Ramos (cell line): Measurements from ENCODE around the gene CSNK2A1.
"Not testable (repeated sequence)": the region's sequence is repeated elsewhere in the genome, so short reads cannot be mapped to it uniquely, and the experiment has no call there.

Experiments
- in situ Hi-C: fragments of 300-500 bp; cut with MboI; formaldehyde crosslinking; loops from one replicate; pipeline ENCODE4 v1.14.3; 2022; ENCODE audit warnings: low sequenced_read_pairs; ENCODE audit not compliant: unreplicated experiment

CSNK2A1 gene

DNA sequence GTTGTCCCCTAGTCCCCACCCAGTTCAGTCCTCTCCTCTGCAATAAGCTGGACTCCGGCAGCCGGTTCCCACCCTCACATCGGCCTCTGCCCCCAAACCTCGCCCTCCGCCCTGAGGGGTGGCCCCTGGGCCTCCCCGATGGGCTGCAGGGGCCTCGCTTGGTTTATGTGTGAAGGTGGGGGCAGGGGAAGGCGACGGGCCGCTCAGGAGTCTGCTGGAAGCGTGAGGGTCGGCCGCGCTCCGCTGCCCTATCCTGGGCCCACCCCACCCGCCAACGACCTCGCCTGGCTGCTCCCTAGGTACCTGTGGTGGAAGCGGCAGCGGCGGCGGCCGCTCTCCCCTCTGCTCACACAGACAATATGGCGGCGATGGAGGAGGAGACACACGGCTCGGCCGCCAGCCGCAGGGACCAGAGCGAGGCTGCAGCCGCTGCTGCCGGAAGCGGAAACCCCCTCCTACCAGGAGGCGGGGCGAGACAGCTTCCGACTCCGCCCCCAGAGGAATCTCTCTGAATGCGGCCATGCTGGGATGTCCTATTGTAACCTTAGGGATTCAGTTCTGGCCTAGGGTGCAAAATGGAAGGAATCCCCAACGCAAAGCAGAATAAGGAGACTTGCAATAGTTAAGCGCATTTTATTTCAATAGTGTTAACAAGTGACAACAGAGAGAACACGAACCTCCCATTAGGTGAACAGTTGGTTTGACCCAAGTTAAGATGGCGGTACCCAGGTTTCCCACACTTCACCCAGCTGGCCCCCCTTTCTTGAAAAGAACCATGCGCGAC, at the start of gene CSNK2A1:
CSNK2A1 (minus strand) TSS at position 422 of the 784 bp plus-strand sequence. CDS start 35,239 bp downstream, outside the sequence.
- in situ Hi-C loops: no loop called here

DNA sequence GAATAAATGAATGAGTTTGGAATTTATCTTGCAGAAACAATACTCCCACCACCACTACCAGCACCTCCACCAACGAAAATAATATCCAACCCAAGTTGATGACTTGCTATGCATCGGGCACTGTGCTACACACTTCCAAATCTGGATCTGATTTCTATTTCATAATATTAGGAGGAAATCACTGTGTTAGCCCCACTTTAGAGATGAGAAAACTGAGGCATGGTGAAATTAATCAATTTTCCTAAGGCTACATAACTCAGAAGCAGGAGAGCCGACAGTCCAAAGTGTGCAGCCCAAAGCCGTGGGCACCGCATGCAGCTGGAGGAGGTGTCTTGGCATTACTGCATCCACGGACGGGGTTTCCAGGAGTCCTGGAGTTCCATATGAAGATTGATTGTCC, 48.9 kb upstream of the CSNK2A1 start:
- in situ Hi-C loops: no loop called here

DNA sequence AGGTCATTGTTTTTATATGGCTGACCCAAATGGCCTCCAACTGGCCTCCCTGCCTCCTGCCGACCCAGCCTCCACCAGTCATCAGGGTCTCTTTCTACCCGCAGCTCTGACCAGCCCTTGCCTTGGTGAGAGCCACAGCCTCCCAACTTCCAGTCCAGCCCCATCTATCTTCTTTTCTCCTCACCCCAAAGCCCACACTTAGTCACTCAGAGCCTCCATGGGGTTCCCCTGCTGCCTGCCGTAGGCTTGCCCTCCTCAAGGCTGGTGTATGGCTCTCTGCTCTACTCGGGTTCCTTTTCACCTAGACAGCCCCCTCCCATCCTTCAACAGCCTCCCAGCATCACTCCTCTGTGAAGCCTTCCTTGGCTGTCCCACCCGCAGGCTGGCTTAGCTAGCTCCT, 48.4 kb upstream of the CSNK2A1 start:
- in situ Hi-C loops: no loop called here

DNA sequence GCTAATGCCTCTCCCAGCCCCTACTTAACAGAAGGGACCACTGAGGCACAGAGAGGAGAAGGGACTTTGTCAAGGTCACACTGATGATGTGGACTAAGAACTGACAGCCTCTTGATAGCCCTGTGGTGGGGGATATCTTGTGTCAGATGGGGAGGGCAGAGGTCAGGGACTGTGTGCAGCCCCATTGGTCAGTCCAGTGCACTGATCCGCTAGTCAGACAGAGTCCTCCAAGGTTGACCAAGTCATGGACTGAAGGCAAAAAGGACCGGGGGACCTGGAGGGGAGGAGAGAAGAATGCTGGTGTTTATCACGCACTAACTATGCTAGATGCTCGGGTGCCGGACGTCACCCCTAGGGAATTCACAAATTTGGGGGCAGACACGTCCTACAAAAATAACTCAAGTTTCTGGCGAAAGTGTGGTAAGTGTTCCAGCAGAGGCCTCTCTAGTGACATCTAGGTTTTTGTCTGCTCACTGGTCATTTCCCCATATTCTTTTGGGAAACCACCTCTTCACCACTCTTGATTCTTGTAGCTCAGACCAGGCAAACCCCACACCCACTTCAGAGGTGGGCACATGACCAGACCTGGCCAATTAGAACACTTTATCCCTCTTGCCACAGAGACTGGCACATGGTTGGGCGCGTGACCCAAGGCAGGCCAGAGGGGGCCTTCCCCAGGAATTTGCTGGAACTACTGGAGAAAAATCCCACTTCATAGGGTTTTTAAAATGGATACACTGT, 45.5 kb upstream of the CSNK2A1 start:
- in situ Hi-C loops: no loop called here

DNA sequence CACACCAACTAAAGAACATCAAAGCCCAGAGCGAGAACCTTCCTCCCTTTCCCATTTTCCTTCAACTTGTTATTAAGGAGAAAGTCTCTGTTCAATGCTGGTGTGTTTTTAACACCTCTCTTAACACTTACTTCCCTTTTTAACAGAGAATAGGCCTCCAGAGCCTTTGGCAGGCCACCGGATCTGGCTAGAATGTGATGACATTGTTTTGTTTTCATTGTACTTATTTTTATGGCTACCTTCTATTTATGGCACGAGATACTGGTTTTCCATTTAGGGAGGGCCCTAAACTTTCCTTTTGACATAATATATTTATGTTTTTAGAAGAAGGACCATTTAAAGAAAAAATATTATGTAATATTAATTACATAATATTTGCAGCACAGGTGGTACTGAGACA, 44.9 kb upstream of the CSNK2A1 start:
- in situ Hi-C loops: no loop called here

DNA sequence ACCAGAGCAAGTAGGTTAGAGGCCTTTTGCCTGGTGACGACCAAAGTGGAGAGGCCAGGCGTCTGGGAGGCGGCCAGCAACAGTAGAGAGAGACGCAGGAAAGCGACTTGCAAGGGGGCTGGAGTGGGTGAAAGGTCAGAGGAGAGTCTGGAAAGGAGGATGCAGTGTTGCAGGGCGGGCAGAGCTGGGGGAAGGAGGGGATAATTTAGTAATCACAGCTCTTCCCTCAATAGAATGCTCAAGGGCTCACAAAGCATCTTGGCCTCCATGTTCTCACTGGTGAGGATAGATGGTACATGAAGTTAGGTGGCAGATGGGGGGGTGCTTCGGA, 41.3 kb upstream of the CSNK2A1 start:
- in situ Hi-C loops: no loop called here

DNA sequence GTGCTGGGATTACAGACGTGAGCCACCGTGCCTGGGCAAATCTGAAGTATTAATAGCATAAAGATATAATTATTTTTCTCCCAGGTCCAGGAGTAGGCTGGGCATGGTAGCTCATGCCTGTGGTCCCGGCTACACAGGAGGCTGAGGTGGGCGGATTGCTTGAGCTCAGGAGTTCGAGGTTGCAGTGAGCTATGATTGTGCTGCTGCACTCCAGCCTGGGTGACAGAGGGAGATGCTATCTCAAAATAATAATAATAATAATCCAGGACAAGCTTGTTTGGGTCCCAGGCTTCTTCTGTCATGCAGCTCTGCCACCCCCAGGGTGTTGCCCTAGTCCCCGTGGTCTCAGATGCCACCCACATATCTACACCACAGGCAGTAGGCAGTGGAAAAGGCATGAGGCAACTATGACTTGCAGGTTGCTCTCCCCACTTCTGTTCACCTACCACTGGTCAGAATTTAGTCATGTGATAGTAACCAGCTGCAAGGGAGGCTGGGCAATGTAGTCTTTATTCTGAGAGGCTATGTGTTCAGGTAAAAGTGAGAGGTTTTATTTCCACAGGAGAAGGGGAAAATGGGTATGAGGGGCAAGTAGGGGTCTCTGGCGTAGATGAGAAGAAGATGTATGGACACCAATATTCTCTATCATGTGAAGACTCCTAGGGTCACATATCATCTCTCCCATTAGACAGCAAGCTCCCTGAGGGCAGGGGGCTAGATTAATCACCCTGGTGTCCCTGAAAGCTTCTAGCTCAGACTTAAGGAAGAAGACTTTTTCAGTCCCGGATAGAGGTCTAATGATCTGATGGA, 40.8 kb upstream of the CSNK2A1 start:
- in situ Hi-C loops: no loop called here

DNA sequence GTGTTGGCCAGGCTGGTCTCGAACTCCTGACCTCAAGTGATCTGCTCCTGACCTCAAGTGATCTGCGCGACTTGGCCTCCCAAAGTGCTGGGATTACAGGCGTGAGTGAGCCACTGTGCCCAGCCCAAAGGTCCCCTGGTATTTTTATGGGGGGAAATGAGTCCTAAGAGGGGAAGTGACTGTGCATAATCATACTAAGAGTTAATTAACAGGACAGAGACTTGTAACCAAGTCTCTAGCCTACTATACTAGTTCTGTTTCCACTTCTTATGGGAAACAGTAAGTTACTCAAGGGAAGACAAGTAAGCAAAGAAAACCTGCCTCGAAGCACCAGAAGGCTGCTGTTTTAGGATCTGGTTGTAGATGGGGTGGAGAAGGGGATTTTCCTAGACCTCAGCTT, 38.6 kb upstream of the CSNK2A1 start:
- in situ Hi-C loops: no loop called here

DNA sequence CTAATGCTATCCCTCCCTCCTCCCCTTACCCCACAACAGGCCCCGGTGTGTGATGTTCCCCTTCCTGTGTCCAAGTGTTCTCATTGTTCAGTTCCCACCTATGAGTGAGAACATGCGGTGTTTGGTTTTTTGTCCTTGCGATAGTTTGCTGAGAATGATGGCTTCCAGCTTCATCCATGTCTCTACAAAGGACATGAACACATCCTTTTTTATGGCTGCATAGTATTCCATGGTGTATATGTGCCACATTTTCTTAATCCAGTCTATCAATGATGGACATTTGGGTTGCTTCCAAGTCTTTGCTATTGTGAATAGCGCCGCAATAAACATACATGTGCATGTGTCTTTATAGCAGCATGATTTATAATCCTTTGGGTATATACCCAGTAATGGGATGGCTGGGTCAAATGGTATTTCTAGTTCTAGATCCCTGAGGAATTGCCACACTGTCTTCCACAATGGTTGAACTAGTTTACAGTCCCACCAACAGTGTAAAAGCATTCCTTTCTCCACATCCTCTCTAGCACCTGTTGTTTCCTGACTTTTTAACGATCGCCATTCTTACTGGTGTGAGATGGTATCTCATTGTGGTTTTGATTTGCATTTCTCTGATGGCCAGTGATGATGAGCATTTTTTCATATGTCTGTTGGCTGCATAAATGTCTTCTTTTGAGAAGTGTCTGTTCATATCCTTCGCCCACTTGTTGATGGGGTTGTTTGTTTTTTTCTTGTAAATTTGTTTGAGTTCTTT, 35.5 kb upstream of the CSNK2A1 start:
- in situ Hi-C loops: not testable (repeated sequence)

DNA sequence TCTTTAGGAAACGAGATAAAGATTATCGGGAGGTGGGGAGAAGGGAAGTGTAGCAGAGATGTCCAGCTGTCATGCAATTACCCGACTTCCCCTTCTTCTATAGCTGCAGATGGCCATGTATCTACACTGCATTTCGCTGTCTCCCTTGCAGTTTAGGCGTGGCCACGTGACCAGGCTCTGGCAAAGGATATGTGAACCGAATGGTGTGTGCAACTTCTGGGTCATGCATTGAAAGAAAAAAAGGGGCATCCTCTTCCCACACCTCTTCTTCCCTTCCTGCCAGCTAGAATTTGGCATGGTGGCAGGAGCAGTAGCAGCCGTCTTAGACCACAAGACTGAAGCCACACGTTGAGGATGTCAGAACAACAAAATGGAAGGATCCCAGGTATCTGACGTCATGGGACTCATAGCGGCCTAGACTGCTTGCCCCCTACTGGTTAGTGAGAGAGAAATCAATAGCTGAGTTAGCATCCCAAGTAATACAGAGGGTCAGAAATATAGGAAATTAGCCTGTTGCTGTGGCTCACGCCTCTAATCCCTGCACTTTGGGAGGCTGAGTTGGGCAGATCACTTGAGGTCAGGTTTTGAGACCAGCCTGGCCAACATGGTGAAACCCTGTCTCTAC, 33.7 kb upstream of the CSNK2A1 start:
- in situ Hi-C loops: no loop called here

DNA sequence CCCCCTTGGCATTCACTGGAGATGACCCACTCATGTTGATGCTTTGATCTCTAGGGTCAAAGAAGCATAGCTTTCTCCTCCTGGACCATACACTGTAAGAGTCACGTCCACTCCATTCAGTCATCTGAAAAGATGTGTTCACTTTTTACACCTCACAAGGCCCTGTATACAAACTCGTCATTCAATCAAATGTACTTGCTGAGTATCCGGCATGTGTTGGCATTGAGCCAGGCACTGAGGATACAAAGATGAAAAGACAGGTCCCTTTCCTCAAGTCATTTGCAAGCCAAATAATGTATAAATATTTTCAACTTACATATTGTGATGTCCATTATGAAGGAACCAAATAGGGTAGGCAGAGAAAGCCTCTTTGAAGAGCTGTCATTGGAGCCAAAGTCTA, 32.6 kb upstream of the CSNK2A1 start:
- in situ Hi-C loops: no loop called here

DNA sequence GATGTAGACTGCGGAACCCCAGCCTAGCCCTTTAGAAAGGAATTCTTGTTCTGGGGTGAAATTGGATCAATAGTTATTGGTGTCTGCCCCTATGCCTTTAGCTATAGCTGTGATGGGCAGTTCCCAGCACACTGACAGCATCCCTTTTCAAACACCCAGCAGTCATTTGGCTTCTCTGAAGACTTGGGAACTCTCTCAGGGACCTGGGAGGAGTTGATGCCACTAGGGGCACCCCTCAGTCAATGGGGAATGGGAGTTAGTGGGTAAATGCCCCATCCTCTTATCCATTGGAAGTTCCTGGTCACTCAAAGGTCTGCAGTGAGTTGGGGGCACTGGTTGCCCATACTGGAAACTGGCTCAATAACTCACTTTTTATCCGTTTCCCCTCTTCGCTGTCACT, 31.6 kb upstream of the CSNK2A1 start:
- in situ Hi-C loops: no loop called here

DNA sequence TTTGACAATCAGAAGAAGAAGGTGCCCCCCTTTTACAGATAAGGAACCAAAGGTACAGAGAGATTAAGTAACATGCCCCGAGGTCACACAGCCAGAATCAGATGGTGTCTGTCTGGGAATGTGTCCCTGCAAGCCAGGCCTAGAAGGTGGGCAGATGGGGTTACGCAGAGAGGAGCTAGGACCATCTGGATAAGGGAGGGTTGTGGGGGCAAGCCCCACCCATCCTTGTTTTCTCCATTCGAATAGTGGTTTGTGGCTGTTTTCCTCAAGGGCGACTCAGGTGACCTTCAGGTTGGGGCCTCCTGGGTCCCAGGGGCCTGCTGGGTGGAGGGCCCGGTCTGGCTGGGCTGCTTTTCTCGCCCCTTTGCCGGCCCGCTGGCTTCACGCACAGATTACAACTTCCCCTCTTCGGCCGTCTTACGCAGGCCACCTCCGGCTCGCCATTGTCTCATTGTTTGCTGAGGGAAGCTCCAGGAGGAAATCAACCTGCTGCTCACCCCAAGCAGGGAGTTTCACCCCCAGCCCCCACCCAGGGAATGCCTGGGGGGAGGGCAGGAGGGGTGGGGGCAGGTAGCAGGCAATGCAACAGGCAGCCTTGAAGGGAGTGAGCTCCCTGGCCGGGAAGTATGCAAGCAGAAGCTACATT, 30.8 kb upstream of the CSNK2A1 start:
- in situ Hi-C loops: loop anchor here (25.0 kb wide), 1 partner anchor 163 kb away; no protein-coding TSS in a partner anchor

DNA sequence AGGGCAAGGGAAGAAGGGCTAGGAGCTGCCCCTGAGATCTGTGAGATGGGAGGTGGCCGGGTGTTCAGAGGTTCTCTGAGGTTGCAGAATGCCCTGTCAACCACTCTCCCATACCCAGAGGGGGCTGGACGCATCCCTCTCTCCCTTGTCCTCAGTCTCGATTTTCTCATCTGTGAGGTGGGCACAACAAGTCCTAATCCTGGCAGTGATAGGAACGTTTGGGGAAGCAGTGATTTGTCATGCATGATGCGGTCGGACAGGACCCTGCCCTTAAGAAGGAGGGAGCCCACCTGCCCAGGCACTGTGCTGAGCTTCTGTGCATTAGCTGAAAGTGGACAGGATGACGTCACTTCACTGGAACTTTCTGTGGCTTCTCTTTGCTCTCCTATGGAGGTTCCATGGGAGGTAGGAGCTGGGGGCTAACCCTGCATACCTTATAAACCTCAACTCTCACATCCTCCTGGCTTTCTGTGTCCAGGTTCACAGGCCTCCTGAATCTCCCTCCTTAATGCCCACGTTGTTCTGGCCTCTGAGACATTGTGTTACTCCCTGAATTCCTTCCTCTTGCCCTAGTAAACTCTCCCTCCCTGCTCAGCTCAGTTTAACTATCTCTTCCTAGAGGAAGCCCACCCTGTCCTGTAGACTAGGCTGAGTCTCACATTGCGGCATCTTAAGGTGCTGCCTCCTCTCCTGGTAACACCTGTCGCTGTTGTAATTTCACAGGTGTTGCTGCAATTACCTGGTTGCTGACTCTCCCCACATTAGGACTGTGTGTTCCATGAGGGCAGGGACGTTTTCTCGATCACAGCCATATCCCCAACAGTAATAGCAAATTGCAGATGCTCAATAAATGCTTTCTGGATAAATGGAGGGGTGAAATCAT, 30.1 kb upstream of the CSNK2A1 start:
- in situ Hi-C loops: loop anchor here (25.0 kb wide), 1 partner anchor 164 kb away; no protein-coding TSS in a partner anchor

DNA sequence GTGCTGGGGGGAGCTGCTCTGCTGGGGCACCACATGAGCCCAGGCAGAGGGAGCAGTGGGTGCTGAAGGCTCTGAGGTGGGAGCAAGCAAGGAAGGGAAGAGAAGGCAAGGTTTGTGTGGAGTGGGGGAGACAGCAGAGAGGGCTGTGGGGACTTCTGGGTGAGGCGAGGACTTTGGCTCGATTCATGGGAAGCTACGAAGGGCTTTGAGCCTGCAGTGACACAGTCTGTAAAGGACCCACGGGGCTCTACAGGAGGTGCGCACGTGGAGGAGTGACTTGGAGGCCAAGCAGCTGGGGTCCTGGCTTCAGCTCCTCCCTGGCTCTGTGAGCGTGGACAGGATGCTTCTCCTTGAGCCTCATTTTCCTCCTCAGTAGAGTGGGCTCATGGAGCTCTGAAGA, 29.1 kb upstream of the CSNK2A1 start:
- in situ Hi-C loops: loop anchor here (25.0 kb wide), 1 partner anchor 165 kb away; no protein-coding TSS in a partner anchor

DNA sequence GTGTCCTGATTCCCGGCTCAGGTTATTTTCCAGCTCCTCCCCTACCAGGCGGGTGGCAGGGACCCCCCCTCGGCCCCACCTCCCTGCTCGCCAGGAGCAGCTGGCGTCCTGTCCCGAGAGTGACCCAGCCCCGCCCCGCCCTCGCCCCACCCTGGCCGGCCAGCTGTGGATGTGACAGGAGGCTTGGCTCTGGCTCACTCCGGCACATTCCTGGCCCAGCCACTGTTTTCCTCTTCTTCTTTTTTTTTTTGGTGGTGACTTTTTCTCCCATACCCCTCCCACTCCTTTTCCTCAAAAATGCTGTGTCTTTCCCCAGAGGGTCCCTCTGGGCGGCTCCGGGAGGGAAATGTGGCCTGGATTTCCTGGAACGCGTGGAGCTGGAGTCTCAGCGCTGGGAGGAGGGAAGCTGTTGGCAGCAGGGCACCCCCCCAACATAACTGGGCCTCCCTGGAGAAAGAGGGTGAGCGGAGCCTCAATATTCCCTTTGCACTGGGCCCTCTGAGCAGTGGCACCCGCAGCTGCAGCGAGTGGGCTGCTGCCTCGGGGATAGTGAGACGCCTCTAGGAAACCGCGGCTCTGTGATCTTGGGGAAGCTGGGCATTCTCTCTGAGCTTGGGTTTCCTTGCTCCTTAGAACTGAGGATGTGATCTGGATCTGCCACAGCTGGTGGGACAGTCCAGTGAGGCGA, 28.3 kb upstream of the CSNK2A1 start:
- in situ Hi-C loops: loop anchor here (25.0 kb wide), 1 partner anchor 165 kb away; no protein-coding TSS in a partner anchor

DNA sequence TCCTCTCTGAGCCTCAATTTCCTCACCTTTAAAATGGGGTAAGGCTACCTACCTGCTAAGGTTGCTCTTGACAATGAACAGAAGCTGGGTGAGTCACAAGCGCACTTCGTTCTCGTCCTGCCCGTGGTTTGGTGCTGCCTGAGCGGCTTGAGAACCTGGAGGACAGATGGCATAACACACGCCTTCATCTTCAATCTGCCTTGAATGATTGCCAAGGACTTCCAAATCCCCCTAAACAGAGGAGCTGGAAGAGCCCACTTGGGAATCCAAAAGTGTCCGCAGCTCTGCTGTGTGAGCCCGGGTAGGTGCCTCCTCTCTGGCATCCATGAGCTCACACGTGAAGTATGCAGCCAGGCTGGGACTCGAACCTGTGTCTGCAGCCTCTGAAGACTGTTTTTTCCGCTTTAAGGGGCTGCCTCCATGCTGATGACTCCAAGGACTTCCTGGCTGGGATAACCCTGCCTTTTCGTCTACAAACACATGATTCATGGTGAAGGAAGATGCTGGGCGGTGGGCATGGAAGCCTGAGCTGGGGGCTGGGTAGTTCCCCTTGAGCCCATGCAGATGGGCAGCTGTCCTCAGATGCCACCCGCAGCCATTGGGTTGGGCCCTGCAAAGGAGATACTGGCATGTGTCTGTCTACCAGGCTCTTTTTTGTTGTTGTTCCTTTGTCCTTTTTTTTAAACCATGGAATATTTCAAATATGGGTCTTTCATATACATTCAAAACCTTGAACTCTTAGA, 25.3 kb upstream of the CSNK2A1 start:
- in situ Hi-C loops: loop anchor here (25.0 kb wide), 1 partner anchor 168 kb away; no protein-coding TSS in a partner anchor
